Measurements from ENCODE around the gene MCM6. TPM values are rescaled to one million over a fixed set of nuclear protein-coding genes. Genes with fewer than 3 reads are reported as not detected.
"Not testable (repeated sequence)": the region's sequence is repeated elsewhere in the genome, so short reads cannot be mapped to it uniquely, and the experiment has no call there.

The MCM6 gene
- total RNA-seq, 1 experiment from 2014 or later = 18.5 TPM

DNA sequence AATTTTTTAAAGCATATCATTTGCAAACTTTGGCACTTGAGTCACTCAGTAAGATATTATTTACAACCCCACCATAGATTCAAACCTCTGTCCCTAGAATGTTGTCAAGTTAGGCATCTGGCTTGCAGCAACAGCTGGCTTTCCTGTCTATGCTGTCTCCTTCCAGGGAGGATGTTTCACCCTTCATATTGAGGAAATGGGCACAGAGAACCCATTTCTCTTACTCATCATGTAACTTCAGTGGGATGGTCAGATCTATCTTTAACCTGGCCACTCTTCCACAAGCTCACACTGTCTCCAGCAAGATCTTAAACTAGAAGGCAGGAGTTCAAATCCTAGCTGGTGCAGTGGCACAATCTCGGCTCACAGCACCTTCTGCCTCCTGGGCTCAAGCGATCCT lies 55.1 kb downstream of the MCM6 start:
- DNase-seq (ENCODE audit: low read depth) = no peak

DNA sequence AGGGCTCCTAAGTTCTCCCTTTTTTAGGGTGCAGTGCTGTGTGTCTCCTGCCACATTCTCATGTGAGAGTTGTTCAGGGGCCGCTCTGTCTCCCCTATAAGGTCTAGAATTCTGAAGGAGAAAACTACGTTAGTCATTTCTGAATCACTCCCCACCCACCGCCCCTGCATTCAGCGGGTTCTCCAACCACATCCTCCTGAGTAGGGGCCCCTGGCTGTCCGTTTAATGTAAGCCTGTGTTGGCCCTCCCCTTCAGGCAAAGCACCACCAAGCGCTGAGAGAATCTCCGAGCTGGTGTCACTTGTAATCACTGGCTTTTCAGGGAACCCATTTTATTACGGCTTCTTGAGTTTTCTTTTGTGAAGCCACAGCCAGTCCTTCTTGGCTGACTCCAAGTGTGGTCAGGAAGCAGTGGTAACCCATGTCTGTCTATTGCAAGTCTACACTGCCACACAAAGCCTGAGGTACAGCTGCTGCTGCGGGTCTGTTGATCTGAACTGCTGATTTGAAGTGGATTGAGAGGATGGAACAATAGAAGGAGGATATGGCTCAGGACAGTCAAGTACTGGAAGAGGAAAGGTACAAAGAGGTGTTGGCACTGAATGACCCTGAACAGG lies 56.1 kb downstream of the MCM6 start:
- DNase-seq (ENCODE audit: low read depth) = peak; percentile 88

DNA sequence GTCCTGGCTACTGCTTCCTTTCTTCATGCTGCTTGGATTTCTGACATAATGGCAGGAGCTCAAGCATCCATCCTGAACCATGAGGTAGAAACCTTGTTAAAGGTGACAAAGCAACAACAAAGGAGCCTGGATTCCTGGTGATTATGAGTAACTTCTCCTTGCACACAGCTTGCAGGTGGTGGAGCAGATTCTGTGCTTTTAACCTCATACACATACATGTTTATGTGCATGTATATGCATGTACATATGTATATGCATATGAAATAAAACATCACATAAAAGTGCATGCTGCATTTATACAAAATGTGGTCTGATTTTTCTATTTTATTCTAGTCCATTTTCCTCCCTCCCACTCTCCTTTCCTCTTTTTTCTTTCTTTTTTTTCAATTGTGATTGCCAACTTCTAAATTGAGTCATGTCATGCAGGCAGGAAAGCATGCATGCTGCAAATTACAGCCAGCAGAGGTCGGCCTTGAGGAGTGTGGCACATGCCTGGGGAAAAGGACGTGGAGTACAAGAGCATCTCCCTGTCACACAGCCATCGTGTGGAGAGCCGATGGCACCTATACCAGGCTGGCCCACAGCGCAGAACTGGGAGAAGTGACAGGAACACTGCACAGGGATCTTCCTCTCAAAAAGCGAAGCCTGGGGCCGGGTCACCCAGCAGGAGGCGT lies 57.2 kb downstream of the MCM6 start:
- peak; percentile 72 for DNase-seq (ENCODE audit: low read depth)

DNA sequence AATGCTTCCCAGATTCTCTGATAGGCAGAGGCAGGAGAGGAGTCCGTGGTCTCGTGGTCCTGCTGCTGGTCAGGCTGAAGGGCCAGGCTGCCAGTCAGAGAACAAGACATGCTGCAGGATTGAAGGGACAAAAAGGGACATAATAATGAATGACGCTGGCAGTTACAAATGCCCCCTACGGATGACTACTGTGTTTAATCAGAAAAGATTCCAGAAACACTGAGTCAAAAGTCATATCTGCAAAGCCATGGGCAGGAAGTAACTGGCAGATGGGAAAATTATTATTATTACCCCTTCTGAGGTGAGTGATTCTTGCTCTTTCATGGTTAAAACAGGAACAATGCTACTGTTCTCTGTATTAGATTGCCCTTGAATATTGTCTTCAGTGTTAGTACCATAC lies 58.3 kb downstream of the MCM6 start:
- DNase-seq (ENCODE audit: low read depth) = peak; percentile 35

DNA sequence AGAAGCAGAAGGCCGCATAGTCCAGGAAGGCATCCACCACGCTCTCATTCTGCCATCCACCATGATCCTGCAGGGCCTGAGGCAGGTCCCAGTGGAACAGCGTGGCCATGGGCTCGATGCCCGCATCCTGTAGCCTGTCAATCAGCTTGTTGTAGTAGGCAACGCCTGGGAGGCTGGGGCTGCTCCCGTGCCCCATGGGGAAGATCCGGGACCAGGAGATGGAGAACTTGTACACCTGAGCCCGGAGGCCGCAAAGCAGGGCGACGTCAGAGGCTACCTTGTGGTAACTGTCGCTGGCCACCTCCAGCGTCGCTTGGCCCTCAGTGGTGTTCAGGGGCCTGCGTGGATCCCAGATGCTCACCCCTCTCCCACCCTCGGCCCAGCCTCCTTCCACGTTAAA lies 58.8 kb downstream of the MCM6 start:
- DNase-seq (ENCODE audit: low read depth) = no peak

DNA sequence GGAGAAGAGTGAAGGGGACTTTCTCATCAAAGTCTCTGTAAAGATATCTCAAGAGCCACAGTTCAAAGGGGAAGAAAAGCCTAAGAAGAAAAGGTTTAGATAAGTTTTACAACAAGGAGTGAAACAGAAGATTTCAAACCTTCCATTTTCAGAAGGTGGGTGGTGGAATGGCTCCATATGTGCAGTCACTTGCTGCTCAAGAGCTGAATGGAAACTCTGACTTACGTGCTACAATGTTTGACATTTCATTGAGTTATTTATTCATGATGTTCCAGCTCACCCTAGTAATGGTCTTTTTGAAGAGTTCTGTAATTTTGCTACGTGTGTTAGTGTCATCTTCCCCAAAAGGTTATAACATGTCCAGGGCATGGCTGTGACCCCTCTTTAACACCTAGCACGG lies 61.0 kb downstream of the MCM6 start:
- DNase-seq (ENCODE audit: low read depth) = no peak

DNA sequence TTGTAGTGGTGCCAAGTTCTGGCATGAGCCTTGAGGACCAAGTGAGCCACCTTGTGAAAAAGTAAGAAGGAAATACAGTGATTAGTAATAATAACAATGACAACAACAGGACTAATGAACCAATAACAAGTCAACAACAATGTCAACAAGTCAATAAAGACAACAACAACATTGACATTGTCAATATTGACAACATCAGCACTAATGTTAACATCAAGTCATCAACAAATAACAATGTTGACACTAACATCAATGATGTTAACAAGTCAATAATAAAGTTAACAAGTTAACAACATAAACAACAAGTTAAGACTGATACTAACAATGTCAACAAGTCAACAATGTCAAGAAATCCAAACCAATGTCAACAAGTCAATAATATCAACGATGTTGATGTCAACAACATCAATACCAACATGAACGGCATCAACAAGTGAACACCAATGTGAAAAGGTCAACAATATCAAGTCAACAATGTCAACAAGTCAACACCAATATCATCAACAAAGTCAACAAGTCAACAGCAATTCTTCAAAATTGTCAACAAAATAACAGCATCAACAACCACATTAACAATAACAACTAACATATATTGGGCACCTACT lies 63.2 kb downstream of the MCM6 start:
- DNase-seq (ENCODE audit: low read depth) = no peak

DNA sequence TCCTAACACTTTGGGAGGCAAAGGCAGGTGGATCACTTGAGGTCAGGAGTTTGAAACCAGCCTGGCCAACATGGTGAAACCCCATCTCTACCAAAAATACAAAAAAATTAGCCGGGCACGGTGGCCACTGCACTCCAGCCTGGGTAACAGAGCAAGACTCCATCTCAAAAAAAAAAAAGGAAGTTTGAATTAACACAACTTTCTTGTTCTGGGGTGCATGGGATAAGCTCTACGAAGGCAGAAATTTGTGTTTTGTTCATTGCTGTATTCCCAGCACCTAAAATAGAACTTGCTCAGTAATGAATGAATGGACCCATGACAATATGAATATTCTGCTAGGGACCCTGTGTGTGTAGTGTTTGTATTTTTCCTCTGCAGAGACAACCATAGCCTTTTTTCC lies 68.4 kb downstream of the MCM6 start:
- not testable (repeated sequence) for DNase-seq (ENCODE audit: low read depth)

DNA sequence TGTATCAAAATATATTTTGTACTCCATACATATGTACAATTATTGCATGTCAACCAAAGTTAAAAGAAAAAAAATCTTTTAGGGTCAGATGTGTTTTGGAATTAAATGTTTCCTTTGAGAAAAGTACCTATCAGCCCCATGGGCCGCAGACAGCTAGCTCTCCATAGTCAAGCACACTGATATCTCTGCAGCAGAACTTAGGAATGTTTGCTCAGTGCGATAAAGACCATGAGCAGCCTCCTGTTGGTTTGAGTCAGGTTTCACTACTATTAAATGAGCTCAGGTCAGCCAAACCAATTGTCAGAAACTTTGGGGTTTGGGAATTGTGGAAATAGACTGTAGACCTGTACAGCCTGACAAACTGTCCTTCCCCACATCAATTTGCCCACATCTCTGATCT lies 73.0 kb downstream of the MCM6 start:
- DNase-seq (ENCODE audit: low read depth) = no peak

DNA sequence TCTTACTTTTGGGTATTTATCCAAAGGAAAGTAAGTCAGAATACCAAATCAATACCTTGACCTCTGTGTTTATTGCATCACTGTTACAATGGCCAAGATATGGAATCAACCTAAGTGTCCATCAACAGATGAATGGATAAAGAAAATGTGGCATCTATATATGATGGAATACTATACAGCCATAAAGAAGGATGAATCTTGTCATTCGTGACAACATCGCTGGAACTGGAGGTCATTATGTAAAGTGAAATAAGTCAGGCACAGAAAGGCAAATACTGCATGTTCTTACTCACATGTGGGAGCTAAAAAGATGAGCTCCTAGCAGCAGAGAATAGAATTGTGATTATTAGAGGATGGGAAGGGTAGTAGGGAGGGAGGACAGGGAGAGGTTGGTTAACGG lies 73.9 kb downstream of the MCM6 start:
- no peak for DNase-seq (ENCODE audit: low read depth)

DNA sequence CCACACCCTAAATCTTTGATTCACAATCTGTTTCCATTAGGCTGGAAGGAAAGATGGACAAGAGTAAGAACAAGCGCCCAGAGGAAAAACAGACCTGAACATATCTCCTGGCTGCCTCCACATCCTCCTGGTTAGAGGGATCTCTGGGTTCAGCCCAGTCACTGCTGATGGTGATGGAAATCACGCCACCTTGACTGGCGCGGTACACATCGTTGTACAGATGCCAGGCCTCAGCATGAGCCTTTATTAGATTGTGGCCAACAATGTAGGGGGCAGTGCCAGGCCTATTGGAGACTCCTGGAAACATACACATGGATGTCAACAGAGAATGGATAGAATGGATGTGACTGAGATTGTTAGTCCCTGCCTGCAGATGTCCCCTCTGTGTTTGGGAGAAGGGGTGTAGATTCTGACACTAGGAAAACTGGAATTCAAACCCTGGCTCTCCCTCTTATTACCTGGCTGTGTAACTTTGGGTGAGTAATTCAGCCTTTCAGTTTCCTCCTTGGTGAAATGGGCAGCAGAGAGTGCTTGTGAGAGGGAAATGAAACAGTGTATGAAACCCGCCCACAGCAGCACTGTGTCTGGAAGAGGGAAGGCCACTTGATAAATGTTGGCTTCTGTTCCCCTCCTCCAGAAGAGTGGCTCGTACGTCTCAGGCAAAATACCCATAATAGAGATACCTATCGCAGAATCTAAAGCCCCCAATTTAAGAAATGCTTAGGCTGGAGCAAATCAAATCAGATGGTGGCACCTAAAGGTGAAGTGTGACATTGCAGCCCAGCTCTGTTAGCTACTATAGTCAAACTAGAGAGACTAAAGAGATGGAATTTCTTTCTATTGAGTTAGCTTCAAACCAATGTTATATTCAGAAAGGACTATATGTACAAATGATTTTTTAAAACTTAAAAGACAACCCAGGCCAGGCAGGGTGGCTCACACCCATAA lies 75.5 kb downstream of the MCM6 start:
- DNase-seq (ENCODE audit: low read depth) = no peak

DNA sequence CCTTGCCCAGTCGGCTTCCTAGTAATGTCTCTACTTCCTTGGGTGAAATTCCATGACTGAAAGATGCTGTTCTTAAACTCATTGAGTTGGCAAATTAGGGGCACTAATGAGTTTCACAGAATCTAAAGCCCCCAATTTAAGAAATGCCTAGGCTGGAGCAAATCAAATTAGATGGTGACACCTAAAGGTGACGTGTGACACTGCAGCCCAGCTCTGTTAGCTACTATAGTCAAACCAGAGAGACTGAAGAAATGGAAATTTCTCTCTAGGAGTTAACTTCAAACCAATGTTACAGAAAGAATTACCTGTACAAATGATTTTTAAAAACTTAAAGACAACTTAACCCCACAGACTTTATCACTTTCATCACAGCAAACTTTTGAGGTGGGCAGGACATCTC lies 76.5 kb downstream of the MCM6 start:
- no peak for DNase-seq (ENCODE audit: low read depth)

DNA sequence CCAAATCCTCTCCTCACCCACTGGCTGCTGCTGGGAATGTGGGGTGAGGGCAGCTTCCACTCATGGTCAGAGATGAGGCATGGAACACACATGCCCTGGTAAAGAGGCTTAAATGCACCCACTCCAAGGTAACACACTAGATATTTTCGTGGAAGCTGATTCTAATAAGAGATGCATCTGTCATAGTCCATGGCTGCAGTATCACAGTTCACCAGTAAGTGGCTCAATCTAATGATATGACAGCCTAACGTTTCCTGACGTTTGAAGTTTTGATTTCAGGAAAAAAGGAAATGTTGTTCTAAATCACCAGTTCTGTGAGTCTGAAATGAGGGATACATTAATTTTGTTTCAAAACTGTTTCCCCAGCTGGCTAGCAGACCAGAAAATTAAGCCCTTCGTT lies 77.5 kb downstream of the MCM6 start:
- no peak for DNase-seq (ENCODE audit: low read depth)

DNA sequence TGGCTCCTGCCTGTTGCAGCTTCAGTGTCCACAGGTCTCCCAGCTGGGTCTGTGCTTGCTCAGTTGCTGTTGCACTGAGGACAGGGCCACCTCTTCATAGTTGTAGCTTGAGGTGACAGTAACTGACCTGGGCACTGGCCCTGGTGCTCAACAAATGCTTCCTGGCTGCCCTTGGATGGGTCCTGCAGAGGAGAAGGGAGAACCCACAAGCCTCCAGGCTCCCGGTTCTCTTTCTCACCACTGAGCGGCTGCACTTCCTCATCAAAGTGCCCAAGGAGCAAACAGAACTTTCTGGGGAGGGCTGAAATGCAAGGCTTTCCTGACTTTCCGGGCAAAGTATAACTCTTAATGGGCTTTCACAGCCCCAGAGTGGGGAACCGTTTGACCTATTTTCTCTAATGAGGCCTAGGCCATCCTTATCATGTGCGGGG lies 78.0 kb downstream of the MCM6 start:
- no peak for DNase-seq (ENCODE audit: low read depth)

DNA sequence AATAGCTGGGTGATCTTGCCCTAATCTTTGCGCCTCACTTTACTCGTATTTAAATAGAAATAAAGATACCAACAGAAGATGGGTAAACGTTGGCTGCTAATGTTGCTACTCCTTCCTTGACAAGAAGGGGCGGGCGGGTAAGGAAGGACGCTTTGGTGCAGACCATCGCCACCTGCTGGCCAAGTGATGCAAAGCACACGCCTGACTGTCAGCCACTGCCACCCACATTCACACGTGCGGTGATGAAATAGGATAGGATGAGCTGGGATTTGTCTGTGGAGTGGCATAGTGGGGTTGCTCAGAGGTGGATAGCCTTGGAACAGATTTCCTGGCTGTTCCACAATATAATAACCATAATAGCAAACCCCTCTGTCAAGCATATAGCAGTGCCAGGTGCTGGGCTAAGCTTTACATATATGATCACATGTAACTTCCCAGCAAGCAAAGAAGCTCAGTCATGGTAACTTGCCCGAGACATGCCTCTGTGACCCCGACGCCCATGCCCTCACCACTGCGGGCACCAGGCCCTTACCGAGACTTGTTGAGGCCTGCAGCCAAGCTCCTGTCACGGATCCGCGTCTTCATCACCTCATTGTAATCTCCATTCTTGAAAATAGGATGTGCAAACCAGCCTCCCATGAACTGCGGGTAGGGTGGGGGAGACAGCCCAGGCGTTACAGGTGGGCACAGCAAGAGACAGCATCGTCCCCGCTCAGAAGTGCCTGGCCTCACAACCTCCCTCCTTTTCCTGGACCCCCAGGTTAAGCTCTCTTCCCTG lies 78.6 kb downstream of the MCM6 start:
- peak; percentile 79 for DNase-seq (ENCODE audit: low read depth)

DNA sequence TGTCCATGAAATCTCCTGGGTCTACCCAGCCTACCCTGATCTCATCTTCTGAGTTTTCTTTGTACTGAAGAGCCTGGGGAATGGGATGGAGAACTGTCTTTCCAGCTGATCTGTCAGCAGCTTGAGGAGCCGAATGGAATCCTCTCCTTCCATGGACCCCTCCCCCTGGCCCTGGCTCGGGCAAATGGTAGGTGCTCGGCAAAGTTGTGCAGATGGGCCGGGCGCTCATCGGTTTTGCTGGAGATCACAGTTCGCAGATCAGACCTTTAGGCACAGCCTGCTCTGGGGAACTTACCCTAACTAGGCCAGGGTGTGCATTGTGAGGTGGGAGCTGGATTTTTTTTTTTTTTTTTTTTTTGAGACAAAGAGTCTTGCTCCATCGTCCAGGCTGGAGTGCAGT lies 79.6 kb downstream of the MCM6 start:
- no peak for DNase-seq (ENCODE audit: low read depth)

DNA sequence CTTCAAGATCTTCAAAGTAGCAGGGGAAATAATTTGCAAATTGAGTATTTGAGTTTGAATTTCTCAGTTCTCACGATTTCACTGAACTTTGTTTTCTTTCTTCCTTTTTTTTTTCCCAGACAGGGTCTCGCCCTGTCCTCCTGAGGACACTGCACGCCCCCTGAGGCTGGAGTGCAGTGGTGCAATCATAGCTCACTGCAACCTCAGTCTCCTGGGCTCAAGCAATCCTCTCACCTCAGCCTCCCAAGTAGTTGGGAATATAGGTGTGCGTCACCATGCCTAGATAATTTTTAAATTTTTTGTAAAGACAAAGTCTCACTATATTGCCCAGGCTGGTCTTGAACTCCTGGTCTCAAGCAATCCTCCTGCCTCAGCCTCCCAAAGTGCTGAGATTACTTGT lies 80.6 kb downstream of the MCM6 start:
- DNase-seq (ENCODE audit: low read depth) = not testable (repeated sequence)

DNA sequence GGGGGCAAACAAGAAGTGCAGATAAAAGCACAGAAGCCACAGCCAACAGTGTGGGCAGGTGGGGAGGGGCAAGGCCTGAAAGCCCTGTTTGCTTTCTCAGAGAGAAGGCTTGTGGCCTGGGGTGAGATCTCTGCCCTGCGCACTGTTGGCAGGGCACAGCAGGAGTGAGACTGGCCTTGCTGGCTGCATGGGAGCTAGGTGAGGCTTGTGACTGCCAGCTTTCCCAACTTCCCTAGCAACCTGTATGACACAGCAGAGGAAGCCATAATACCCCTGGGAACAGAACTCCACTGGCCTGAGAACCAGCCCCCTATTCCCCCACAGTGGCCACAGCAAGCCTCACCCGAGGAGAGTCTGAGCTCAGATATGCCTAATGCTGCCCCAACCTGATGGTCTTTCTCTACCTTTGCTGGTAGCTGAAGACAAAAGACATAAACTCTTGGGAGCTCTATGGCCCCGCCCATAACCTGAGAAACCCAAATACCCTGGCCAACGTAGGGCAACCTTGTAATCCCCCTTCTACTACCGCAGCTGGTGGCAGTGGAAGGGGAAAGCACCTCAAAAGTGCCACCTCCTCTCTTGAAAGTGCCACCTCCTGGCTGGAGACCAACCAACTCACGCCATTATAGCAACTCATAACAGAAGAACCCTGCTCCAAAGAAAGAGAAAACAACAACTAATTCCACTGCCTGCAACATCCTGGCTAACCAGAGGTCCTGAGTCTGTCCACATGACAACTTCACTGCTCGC lies 83.7 kb downstream of the MCM6 start:
- DNase-seq (ENCODE audit: low read depth) = no peak

DNA sequence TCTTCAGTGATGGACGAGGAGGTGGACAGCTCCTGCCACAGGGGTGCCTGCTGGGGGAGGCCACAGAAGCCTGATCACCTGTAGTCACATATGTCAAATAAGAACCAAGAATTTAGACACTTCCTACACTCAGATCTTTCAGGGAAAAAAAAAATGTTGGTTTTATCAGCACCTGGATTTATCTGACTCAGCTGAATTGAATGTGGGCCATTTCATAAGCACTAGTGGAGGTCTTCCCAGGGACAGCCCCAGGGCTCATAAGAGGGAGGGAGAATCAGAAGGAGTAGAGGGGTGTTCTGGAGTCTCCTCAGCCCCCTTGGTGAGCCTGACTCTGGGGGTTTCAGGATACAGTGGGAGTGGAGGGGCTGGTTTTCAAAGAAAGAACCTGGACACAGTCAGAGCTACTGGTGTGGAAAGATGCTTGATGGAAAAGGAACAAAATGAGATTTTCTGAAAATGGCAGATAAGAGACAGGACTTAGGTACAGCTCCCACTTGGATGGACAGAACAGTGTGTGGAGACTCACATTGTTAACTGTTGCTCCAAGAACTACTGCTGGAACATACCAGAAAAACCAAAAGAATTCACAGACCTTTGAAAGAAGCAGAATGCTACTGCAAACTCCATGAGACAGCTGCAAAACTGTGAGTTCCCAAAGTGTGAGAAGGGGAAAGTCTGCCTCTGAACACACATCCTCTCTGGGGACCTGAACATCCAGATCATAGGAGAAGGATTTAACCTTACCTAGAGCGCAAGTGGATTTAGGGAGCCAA lies 84.6 kb downstream of the MCM6 start:
- DNase-seq (ENCODE audit: low read depth) = peak; percentile 15

DNA sequence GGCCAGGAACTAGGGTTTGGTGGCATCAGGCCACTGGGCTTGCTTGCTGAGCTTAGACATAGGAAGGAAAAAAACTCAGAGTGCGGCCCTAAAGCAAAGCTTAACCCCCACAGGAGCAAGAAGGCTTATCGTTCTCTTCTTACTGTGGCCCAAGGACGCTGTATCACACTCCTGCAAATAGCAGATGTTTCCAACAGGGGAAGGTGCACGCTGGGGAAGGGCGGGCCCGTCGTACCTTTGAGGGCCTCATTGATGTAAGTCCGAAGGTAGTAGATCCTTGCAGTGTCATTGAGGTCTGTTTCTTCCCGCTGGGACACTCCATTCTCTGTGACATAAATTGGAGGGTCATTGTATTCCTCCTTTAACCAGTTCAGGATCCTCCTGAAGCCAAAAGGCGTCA lies 85.8 kb downstream of the MCM6 start:
- no peak for DNase-seq (ENCODE audit: low read depth)
